Tongue (tissue), 2 donors: Measurements from ENCODE around the gene PRKCD. TPM values are rescaled to one million over a fixed set of nuclear protein-coding genes. Genes with fewer than 3 reads are reported as not detected.

ENCODE experiments used
- DNase-seq: peaks from one replicate; pipeline ENCODE4 v3.0.0-alpha.2; 2015
- total RNA-seq: library from RNA; depleted of rRNA; stranded (reverse); fragments of >200 nt; gene quantifications from one replicate; pipeline ENCODE4 v1.2.3, GENCODE V29; 2014

PRKCD gene
- total RNA-seq, 1 donor from 2014 or later, result 10.3 TPM

GRCh38 chr3:53217175-53217574 lies 56.2 kb downstream of the PRKCD start:
- DNase-seq, result no peak

- DNase-seq, result no peak
Observed at GRCh38 chr3:53218131-53218530, 57.1 kb downstream of the PRKCD start.

GRCh38 chr3:53219895-53220483 lies 59.0 kb downstream of the PRKCD start:
- peak; percentile 84 for DNase-seq

- no peak for DNase-seq
Observed at GRCh38 chr3:53221345-53221744, 60.3 kb downstream of the PRKCD start.

- DNase-seq, result no peak
Observed at GRCh38 chr3:53221827-53222182, 60.8 kb downstream of the PRKCD start.

GRCh38 chr3:53222183-53222901 lies 61.3 kb downstream of the PRKCD start:
- no peak for DNase-seq

- DNase-seq, result no peak
Observed at GRCh38 chr3:53223025-53223424, 62.0 kb downstream of the PRKCD start.

GRCh38 chr3:53223541-53223966 lies 62.5 kb downstream of the PRKCD start:
- no peak for DNase-seq

GRCh38 chr3:53224026-53224425 lies 63.0 kb downstream of the PRKCD start:
- DNase-seq, result no peak

- no peak for DNase-seq
Observed at GRCh38 chr3:53224536-53224935, 63.5 kb downstream of the PRKCD start.

- no peak for DNase-seq
Observed at GRCh38 chr3:53225181-53225580, 64.2 kb downstream of the PRKCD start.

- no peak for DNase-seq
Observed at GRCh38 chr3:53225651-53226050, 64.6 kb downstream of the PRKCD start.

GRCh38 chr3:53226142-53226840 lies 65.3 kb downstream of the PRKCD start:
- no peak for DNase-seq

GRCh38 chr3:53226841-53227407 lies 65.9 kb downstream of the PRKCD start:
- no peak for DNase-seq

- no peak for DNase-seq
Observed at GRCh38 chr3:53227993-53228885, 67.2 kb downstream of the PRKCD start.

- DNase-seq, result no peak
Observed at GRCh38 chr3:53229171-53229570, 68.2 kb downstream of the PRKCD start.

GRCh38 chr3:53229606-53230005 lies 68.6 kb downstream of the PRKCD start:
- no peak for DNase-seq

GRCh38 chr3:53230041-53230621 lies 69.1 kb downstream of the PRKCD start:
- DNase-seq, result no peak

GRCh38 chr3:53230789-53231188 lies 69.8 kb downstream of the PRKCD start:
- no peak for DNase-seq

- no peak for DNase-seq
Observed at GRCh38 chr3:53231532-53232511, 70.8 kb downstream of the PRKCD start.
